T-helper 9 cell (primary cell): ENCODE data around the gene COBL.

ENCODE experiments used
- DNase-seq: peaks from one replicate; pipeline ENCODE4 v3.0.0-alpha.2; 2020

COBL gene

DNA sequence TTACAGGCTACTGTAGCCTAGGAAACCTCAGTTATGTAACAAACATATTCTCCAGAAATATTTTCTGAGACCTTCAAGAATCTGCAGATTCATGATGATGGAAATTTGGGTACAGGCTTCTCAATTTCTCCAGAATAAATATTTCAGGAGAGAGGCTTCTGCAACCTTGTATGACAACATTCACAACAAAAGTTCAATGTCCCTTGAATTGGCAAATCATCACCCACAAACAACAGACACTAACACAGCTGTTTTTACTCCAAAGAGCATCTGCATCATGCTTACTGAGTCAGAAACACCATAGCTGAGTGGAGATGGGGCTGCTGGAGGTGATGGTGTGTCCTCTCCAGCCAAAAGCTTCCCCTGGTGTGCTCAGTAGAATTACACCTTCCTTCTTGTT is 9.3 kb upstream of the COBL start:
- DNase-seq: no peak

DNA sequence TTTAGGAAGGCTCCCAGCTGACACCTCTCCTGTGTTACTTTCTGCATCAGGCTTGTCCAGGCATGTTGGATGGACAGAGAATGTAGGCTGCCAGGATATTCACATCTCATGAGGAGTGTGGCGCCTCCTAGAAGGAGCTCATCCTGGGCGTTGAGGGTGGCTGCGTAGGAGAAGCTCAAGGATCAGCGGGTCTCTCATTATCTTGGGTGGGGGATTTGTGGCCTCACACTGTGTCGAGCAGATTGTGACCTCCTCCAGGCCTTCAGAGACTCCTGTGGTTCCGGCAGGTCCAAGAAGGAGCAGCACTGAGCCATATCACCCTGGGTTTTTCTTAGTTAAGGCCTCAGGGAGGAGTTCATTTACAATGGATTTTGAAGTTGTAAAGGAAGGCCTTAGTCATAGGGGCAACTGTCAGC is 8.7 kb upstream of the COBL start:
- DNase-seq: no peak

DNA sequence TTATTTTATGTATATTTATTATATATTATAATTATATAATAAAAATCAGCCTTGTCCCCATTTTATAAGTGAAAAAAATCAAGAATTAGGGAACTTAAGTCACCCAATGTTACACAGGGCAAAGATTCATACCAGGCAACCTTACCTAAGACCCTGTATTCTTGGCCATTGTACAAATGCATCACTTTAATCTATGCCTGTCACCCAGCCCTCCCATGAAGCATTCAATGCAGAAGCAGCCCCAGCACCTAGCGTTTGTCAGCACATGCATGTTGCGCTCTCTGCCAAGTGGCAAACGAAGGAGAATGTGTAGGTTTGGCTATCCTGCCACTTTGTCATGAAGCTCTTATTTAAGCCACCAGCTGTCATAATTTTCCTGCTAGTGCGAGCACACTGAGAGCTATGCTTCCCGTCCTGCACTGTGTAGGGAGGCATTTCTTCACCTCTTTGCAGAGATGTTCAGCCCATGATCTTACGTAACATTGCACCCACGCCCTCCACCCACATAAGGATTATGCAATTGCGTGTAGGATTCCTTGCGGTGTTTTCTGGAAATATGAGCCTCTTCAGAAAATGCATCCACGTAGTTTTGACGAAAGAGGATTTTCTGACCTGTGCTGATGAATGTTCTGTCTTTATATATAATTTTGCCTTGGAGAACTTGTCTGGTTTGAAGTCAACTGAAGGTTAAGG is 7.7 kb upstream of the COBL start:
- no peak for DNase-seq

DNA sequence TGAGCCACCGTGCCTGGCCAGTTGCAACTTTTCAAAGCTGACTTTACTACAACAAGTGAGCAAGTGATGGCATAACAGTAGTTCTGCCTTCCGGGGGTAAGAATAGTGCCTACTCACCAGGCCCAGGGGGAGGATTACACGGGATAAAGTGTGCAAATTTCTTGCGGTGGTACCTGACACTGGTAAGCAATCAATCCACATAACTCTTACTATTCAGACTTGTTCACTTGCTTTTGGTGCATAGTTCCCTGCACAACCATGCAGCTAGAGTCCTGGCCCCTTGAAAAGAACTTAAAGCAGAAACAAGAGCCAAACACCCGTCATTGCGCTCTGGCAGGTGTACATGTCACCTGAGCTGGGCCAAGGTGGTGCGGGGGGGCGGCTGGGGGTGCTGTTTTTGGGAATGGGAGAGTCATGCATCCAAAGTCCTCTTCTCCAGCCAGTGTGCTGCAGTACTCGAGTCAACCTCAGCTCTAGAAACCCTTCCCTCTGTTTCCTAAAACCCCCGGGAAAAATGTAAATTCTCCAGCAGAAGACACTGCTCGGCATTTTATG is 5.4 kb upstream of the COBL start:
- DNase-seq: no peak

DNA sequence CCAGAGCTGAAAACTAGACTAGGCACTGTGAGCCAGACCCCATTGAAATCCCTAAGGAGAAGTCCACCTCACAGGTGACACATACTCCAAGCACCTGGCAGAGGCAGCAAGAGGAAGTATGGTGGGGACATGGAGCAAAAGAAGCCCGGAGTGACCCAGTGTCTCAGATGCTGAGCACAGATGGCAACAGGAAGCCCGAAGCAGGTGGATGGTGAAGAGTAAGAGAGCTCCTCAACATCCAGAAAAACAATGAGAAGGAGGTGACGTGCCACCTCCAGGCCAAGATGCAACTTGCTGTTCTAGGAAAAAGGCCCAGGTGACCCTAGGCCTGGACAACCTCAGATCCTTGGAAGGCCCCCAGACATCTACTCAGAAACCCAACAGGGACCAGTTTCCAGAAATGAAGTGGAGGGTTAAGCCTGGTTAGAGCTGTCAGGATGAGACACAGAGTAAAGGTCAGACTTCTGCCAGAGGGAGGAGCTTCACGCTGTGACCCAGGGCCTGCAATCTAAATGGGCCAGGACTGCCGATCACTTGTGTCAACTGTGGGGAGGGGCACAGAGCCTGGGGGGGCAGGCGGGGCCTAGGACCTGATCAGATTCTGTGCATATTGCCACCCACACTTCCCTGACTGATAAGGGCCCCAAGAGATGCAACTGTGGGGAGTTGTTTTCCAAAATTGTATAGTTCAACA is 2.4 kb upstream of the COBL start:
- DNase-seq: no peak

DNA sequence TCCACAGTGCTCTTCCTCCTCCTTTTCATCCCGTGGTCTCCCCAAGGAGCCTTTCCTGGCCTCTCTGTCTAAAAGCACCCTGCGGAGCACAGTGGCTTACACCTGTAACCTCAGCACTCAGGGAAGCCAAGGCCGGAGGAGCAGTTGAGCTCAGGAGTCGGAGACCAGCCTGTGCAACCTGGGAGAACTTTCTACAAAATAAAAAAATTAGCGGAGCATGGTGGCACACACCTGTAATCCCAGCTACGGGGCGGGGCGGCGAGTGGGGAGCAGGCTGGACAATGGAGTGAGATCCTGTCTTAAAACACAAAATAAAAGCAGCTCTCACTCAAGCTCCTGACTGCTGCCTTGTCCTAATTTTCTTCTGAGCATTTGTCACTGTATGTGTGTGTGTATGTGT is 1.4 kb upstream of the COBL start:
- no peak for DNase-seq

DNA sequence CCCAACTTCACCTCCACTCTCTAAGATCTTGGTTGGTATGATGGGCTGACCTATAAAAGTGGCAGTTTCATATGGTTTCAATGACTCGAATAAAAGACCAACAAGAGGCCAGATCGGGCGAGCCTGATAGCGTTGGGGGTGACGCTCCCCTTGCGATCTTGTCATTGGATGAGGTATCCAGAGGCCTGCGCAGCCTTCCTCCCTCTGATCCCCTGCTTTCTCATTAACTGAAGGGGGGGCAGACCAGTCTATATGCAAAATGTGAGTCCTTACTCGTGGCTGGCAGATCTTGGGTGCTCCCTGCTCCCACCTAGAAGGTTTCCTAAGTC is 937 bp upstream of the COBL start:
- DNase-seq: no peak

DNA sequence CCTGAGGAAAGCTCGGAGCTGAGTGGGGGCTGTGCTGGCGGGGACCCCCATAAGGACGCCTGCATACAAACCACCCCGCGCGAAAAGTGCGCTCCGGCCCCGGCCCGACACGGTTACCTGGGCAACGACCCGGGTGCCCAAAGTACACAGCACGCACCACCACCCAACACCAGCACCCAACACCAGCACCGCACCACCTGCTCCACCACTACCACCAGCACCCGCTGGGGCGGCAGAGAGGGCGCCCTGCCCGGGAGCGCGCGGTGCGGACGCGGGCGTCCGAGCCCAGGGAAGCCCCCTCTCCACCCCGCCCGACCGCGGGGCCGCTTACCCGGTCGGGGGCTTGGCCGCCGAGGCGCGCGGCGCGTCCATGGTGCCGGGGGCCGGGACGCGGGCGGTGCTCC is 345 bp downstream of the COBL start:
- DNase-seq: no peak

DNA sequence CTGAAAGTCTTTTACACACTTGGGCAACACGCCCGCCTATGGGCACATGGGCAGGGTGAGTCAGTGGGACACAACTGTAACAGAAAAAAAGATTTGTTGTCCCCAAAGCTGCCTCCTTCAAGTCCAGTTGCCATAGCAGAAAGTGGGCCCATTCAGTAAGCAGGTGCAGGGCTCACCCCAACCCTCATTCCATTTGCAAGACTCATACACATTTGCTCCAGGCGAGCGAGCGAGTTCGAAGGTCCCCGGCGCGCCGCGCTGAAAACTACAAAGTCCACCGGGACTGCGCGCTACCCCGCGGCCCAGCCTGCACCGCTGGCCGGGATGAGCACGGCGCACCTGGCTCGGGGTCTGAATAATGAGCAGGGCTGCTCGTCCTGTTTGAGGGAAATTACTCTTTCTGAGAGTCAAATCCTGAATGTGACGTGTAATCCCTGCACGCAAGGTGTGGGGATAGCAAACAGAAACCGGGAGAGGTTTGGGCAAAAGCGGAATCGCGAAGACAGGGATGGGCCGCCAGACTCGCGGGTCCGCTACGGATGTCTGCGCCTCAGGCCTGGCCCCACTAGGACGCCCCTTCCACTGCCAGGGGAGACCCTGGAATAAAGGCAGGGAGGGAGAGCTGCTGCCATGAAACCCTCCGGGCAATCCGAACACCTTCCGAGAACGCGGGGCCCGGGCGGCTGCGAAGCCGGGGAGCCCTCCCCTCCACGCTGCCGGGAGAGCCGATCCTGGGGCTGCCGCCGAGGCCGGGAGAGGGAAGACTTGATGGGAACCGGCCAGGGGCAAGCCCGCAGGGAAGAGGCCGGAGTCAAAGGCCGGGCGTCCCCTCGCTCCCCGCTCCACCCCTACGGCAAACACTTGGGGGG is 982 bp downstream of the COBL start:
- no peak for DNase-seq

DNA sequence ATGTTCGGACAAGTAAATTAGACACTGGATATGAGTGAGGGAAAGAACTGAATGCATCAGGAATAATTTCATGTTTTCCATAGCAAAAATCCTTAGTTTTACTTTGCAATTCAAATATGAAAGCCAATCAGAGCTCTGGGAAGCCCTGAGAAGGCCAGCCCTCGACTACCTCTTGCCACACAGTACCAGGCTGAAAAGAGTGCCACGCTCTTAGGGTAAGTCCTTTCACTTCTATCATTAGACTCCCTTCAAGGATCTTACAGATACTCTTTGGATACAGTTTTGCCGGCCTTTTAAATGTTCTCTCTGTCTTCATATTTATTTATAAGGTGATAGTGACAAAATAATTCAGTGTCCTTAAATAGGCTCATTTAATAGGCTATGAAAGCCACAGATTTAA is 1.9 kb downstream of the COBL start:
- no peak for DNase-seq

DNA sequence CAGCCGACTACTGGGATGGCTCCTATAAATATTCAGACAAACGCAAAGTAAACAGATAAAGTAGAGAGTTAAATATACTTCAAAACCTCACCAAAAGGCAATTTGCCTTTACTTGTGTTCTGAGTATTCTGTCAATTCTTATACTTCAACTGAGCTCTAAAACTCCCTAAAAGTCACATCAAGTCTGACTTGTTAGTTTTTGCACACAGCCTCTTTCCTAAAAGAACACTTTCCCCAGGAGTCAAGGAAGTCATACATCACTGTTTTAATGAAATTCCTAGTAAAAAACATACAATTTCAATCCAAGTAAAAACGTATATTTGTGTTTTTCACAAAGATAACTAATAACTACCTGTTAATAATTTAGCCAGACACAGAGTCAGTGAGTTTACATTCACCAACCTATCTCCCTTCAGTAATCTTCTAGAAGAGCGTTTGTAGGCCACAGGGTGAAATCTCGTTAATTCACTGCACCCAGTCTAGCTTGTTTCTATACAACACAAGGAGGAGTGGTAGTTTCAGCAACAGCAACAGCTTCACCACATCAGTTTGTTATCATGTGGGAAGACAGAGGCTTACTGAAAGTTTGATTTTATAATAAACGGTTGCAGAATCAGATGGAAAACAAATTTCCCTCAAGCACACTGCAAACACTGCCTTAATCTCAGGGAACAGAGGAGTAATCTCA is 2.7 kb downstream of the COBL start:
- no peak for DNase-seq

DNA sequence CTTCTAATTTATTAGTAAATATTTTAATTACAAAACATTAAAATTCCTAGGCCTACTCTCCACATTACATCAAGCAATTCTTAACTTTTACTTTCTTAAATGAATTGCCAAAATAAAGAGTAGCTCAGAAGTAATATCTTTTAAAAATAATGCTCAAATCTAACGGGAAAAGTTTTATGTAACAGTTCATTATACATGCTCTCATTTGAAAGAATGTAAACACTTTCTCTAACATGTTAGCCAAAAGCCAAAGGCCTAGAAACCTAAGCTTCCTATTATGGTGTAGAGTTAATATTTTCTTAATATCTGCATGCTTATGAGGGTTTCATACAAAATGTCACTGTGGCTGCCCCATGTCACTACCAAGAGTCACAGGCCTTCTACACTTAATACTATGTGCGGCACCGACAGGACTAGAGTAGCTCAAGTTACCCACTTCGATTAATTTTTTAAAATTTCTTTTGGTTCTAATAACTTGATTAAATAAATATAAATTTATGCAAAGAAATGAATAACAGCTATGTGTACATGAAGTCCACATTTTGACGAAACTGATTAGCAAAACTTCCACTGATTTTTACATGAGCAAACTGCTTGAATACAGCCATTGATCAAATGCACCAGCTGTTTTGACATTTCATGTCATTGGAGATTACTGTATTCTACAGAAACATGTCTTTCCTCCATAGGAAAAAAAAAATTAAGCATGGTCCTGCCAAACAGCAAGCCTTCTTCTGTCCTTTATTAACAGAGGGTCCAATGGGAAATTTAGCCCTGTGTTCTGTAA is 3.5 kb downstream of the COBL start:
- DNase-seq: no peak

DNA sequence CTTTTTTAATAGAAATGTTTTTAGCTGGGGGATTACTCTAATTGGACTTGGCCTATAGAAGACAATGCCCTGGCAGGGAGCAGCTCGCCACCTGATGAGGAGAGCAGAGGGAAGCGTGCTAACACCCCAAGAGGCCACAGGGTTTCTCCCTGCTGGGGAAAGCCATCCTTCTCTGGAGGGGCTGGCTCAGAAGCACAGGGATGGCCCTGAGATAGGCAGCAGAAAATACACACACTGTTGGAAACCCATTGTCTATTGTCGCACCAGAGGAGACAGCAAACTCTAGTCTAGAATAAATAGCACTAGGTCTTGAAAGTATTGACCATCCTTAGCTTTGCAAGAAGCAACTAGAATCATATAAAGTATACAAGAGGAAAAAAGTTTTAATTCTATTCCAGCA is 5.4 kb downstream of the COBL start:
- no peak for DNase-seq

DNA sequence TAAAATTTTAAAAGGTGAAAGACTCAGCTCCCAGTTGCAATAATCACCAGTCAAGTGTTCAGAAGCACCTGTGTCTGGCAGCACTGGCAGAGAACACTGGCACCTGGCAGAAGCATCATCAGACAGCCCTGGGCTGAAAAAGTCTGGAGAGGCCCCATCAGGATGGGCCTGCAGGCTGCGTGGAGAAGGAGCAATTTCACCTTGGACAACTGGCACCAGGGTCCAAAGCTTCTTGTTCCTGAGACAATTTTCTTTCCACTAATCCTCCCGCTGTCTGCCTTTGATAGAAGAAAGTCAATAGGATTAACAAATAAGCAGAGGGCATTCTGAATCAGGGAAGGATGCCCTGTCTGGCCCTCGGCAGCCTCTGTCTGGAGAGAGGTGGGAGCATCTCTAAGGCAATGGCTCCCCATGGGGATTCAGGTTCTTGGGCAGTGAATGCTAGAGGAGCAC is 6.5 kb downstream of the COBL start:
- DNase-seq: no peak

DNA sequence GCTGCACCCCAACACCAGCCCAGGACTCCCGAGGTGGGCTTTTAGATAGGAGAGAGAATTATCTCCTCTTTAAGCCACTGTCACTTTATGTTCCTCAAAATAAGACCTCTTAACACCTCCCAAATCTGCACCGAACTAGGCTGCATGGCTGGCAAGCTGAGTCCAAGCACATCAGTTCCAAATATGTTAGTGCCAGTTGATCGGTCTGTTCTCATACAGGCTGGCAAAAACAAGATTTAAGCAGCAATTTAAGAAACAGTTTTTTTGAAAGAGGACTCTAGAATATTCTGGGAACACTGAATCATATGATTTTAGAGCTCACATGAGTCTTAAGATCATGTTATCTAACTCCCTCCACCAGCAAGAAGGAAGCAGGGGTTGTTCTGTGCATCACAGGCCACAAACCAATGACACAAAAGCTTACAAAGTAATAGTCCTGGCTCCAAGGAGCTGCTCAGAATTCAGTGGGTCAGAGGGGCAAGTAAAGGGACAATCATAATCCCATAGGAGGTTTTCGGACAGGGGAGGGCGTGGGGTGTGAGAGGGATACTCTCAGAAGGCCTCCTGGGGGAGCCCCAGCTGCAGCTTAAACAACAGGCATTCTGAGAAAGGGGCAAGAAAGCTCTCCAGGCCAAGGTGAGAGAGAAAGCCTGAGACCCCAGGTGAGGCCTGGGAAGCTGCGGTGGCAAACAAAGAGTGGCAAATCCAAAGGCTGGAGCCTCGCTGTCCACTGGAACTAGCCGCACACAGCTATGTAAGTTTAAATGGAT is 7.1 kb downstream of the COBL start:
- no peak for DNase-seq

DNA sequence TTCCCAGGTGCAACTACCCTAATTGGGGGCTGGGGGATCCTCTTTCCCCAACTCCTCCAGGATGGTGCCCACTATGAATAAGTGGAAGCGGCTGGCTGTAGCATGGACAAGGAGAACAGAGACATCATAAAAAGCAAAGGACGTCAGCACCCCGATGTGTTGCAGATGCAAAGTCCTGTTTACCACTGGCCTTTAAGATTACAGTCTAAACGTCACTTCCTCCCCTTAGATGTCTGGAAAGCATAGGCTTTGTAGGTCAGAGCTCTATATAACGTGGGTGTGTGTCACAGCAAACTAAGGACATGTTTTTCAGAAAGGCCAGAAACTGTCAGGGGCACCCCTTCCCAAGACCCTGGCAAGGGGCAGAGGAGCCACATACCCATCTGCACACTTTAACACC is 7.9 kb downstream of the COBL start:
- DNase-seq: no peak

DNA sequence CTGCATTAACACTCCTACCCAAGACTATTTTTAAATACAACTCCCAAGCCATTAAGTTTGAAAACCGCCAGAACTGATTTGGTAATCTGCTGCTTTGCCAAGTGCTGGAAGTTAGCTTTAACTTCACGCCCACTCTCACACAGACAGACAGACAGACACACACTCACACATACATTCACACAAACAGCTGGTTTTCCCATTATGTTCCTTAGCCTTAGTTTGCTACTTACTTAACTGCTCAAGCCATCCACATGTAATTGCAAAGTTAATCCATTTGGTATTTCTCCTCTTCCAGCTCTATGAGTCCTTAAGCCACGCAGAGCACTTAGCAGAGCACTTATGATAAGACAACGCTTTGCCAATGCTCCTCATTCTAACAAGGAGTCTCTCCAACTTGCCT is 8.3 kb downstream of the COBL start:
- no peak for DNase-seq

DNA sequence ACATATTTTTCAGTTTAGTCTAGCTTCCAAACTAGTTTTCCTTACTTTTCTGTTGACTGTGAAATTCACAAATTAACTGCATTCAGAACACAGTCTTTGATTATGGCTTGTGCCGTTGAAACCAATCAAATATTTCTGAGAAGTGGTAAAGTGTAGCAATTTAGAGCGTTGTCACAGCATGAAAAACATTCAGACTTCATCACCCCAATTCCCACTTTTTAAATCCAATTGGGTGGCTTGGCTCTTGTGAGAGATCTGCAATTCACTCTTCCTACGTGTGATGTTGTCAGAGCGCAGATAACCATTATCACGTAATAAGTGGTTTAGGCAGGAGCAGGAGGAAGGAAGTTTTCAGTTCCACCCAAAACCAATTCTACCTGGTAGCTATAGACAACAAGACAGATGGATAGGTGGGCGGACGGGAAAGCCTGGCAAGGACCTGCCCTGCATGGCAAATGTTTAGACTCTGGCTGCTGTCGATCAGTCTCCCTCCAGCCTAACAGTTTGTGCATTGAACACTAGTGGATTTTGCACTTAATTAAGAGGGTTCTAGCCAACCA is 8.9 kb downstream of the COBL start:
- no peak for DNase-seq

DNA sequence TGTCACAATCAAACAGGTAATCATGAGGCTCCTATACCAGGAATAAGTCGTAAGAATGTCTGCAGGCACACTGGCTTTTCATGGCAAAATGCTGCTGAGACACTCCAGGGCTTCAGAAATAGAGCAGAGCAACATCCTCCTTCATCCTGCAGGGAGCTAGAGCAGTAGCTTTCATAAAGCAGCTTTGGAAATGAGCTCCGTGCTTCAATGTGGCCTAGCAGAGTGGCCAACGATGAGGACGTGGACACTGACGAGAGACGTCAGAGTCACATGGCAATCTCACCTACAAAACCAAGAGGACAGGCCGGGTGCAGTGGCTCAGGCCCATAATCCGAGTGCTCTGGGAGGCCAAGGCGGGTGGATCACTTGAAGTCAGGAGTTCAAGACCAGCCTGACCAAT is 9.8 kb downstream of the COBL start:
- DNase-seq: no peak

DNA sequence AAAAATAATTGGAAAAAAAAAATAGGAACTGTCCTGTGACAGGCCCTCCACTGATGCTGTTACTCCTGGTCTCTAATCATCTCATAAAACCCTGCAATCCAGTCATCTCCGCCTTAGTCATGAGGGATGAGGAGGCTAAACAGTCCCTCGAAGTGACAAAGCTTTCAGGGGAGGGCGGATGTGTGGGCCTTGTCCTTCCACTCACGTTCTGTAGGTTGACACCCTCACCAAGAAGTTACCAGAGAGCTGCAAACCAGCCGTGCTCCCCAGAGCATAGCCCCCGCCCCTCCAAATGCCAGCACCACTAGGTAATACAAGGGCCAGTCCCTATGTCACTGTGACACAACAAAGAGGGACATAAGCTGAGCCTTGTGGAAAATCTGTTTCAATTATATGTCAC is 11.9 kb downstream of the COBL start:
- no peak for DNase-seq

DNA sequence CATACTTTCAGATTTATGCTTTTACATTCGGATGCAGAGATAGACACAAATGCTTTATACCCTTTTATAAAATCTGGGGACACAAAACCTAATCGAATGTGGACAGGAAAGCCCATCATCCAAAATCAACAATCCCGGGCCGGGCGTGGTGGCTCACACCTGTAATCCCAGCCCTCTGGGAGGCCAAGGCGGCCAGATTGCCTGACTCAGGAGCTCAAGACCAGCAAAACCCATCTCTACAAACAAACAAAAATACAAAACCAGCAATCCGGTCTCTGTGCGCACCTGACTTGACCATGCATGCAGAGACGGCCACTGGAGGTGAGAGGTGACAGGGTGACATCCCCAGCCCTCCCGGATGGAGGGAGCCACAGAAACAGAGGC is 13.5 kb downstream of the COBL start:
- no peak for DNase-seq
